ENCODE results near the gene PRPSAP1. TPM values are rescaled to one million over a fixed set of nuclear protein-coding genes. Genes with fewer than 3 reads are reported as not detected.

PRPSAP1 gene
- total and polyA plus RNA-seq, 2 of the 8 experiments (the other 6 are each of a cell fraction or from before 2014, with no cell fraction given) = 32.0 to 54.2 TPM

GRCh38 chr17:76368545-76368944 is 14.8 kb upstream of the PRPSAP1 start:
- Histone ChIP-seq H3K4me1 (replicated peaks in 1 of 4; ENCODE audit: control insufficient read depth in 3 of 4, insufficient read depth in 4 of 4, low read length in 3 of 4) (peaks cover 0 to 4% (median 3%) of the 10 kb centered on the region in 4 experiments; a peak in 3 of 7 replicates), H3K27me3 (replicated peaks in 1 of 4; ENCODE audit: control insufficient read depth in 3 of 4, extremely low read depth in 1 of 4, insufficient read depth in 3 of 4, low read length in 3 of 4) (no peaks in the 10 kb centered on the region), H4K8ac (ENCODE audit: extremely low read depth, insufficient read depth, low read length) (peak overlapping the region; percentile 35; the same call in 1 of the 2 replicates), H3K56ac (replicated peaks; ENCODE audit: insufficient read length, low read depth, low read length) (no peak overlapping the region), H2BK5ac (ENCODE audit: low read depth, low read length) (no peak overlapping the region), H3K14ac (ENCODE audit: insufficient read length) (no peak overlapping the region), H2BK20ac (ENCODE audit: low read length) (no peak overlapping the region), H3K27ac (ENCODE audit: low read depth, low read length) (no peak overlapping the region), H4K20me1 (replicated peaks in 1 of 2; ENCODE audit: control insufficient read depth in 1 of 2, insufficient read depth in 2 of 2, low read length in 2 of 2) (no peaks in the 10 kb centered on the region), H3K36me3 (ENCODE audit: control insufficient read depth in 2 of 4, insufficient read depth in 4 of 4, low read length in 3 of 4) (no peaks in the 10 kb centered on the region; a peak in 1 of 8 replicates), H2BK15ac (ENCODE audit: low read length) (no peak overlapping the region), H4K91ac (replicated peaks; ENCODE audit: insufficient read length, low read length) (no peak overlapping the region), H3K4me2 (ENCODE audit: insufficient read depth in 1 of 2, low read depth in 2 of 2, low read length in 2 of 2) (no peak overlapping the region), H4K5ac (ENCODE audit: insufficient read length, low read depth, low read length) (no peak overlapping the region), H2BK12ac (ENCODE audit: low read depth, low read length) (no peak overlapping the region), H3K79me1 (ENCODE audit: low read depth, low read length) (no peaks in the 10 kb centered on the region), H3K9ac (replicated peaks in 1 of 4; ENCODE audit: extremely low read depth in 1 of 4, low read depth in 3 of 4, low read length in 3 of 4) (no peak overlapping the region), H3K4me3 (ENCODE audit: extremely low read depth in 1 of 4, insufficient read depth in 2 of 4, low read depth in 3 of 4, low read length in 4 of 4) (no peak overlapping the region), H3K4ac (replicated peaks; ENCODE audit: insufficient read length, low read depth, low read length) (no peak overlapping the region), H2AK5ac (ENCODE audit: low read depth, low read length) (no peak overlapping the region), H3K23ac (ENCODE audit: insufficient read length) (no peak overlapping the region), H3K79me2 (ENCODE audit: control insufficient read depth in 1 of 2, insufficient read depth in 2 of 2, low read length in 2 of 2) (no peaks in the 10 kb centered on the region), H2AFZ (ENCODE audit: low read length) (no peak overlapping the region), H3K9me3 (ENCODE audit: insufficient read depth in 2 of 2, low read depth in 1 of 2, low read length in 1 of 2) (no peaks in the 10 kb centered on the region), H2BK120ac (replicated peaks; ENCODE audit: low read depth, low read length) (no peak overlapping the region), H3K23me2 (ENCODE audit: low read depth, low read length) (no peaks in the 10 kb centered on the region), H3K18ac (ENCODE audit: extremely low read depth, low read length) (no peak overlapping the region)
- 80% methylated on average over 9 of the region's 11 CpGs; no CpG with 5 or more reads in 1 of the 2 experiments for WGBS, 2 experiments (ENCODE audit: extremely low coverage in 1 of 2, insufficient coverage in 1 of 2, insufficient read length in 1 of 2, insufficient replicate concordance in 2 of 2, low coverage in 1 of 2, low lambda C conversion rate in 2 of 2, missing lambda C conversion rate in 1 of 2)
- DNase-seq (ENCODE audit: low read depth in 1 of 2, low spot score in 2 of 2) (peak in 1 of 2 experiments; percentile 47), FAIRE-seq (no peak)
- ChIA-PET POLR2A (ENCODE audit: partially characterized antibody) (no interaction called here), CTCF (ENCODE audit: partially characterized antibody) (interaction anchor here (0.7 to 29.3 kb wide), 8 partner anchors 10 to 89 kb away, joined by 3 to 635 read pairs (median 6); partner anchors contain the start of genes PRPSAP1 and SPHK1)
- no peak for TF ChIP-seq ASH2L (IDR thresholded peaks at IDR 0.05; ENCODE audit: low read length)
- no peak for TF ChIP-seq TAF1 (IDR thresholded peaks at IDR 0.05; ENCODE audit: low read depth, low read length)
- TF ChIP-seq CHD1 (IDR thresholded peaks at IDR 0.05; ENCODE audit: low read depth, low read length) = no peak
- TF ChIP-seq EGR1 (IDR thresholded peaks at IDR 0.05; ENCODE audit: borderline replicate concordance, low read depth, low read length) = no peak
- no peak for TF ChIP-seq SIX5 (IDR thresholded peaks at IDR 0.05; ENCODE audit: low read depth, low read length)
- no peak for TF ChIP-seq KDM1A (IDR thresholded peaks at IDR 0.05; ENCODE audit: borderline replicate concordance, low read length)
- TF ChIP-seq, protein P1, sequence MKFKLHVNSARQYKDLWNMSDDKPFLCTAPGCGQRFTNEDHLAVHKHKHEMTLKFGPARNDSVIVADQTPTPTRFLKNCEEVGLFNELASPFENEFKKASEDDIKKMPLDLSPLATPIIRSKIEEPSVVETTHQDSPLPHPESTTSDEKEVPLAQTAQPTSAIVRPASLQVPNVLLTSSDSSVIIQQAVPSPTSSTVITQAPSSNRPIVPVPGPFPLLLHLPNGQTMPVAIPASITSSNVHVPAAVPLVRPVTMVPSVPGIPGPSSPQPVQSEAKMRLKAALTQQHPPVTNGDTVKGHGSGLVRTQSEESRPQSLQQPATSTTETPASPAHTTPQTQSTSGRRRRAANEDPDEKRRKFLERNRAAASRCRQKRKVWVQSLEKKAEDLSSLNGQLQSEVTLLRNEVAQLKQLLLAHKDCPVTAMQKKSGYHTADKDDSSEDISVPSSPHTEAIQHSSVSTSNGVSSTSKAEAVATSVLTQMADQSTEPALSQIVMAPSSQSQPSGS (IDR thresholded peaks at IDR 0.05; ENCODE audit: low read length) = no peak
- no peak for TF ChIP-seq HDAC2 (IDR thresholded peaks at IDR 0.05; ENCODE audit: borderline replicate concordance in 1 of 2, low read depth in 2 of 2, low read length in 2 of 2)
- no peak for TF ChIP-seq RNF2 (IDR thresholded peaks at IDR 0.05; ENCODE audit: borderline replicate concordance, low read depth, low read length, missing control alignments, poor library complexity, severe bottlenecking)
- no peak for TF ChIP-seq NANOG (IDR thresholded peaks at IDR 0.05; ENCODE audit: insufficient read depth, low read depth, low read length, poor library complexity, severe bottlenecking)
- no peak for TF ChIP-seq PHF8 (conservative IDR thresholded peaks at IDR 0.05; ENCODE audit: low read depth, low read length)
- no peak for TF ChIP-seq GTF2F1 (IDR thresholded peaks at IDR 0.05; ENCODE audit: borderline replicate concordance, low read depth, low read length)
